ENCODE measurements around the gene RUNX2. TPM values are rescaled to one million over a fixed set of nuclear protein-coding genes. Genes with fewer than 3 reads are reported as not detected.
"Not testable (repeated sequence)": the region's sequence is repeated elsewhere in the genome, so short reads cannot be mapped to it uniquely, and the experiment has no call there.

RUNX2 gene
- total RNA-seq, 1 experiment from 2014 or later, result 9.3 TPM

DNA sequence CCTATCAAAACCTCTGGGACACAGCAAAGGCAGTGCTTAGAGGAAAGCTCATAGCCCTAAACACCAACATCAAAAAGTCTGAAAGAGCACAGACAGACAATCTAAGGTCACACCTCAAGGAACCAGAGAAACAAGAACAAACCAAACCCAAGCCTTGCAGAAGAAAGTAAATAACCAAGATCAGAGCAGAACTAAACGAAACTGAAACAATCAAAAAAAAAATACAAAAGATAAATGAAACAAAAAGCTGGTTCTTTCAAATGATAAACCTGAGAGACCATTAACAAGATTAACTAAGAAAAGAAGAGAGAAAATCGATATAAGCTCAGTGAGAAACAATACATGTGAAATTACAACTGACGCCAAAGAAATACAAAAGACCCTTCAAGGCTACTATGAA lies 34.8 kb upstream of the RUNX2 start:
- Mint-ChIP-seq H3K4me3 (ENCODE audit: unreplicated experiment) (no peak overlapping the region), H3K27me3 (ENCODE audit: insufficient read depth, unreplicated experiment) (no peaks in the 10 kb centered on the region), H3K36me3 (ENCODE audit: insufficient read depth, unreplicated experiment) (no peaks in the 10 kb centered on the region), H3K4me1 (ENCODE audit: insufficient read depth, unreplicated experiment) (no peaks in the 10 kb centered on the region), H3K9me3 (ENCODE audit: unreplicated experiment) (no peaks in the 10 kb centered on the region), H3K27ac (ENCODE audit: low read depth, unreplicated experiment) (no peak overlapping the region)
- no peak for DNase-seq (ENCODE audit: unreplicated experiment)
- no TSS peak for BruUV-seq (replicated peaks)
- ChIA-PET POLR2A (no interaction called here), CTCF (no interaction called here)
- intact Hi-C loops (cut with micrococcal nuclease), result no loop called here
- TF ChIP-seq CTCF (IDR thresholded peaks at IDR 0.05; ENCODE audit: unreplicated experiment), result no peak

DNA sequence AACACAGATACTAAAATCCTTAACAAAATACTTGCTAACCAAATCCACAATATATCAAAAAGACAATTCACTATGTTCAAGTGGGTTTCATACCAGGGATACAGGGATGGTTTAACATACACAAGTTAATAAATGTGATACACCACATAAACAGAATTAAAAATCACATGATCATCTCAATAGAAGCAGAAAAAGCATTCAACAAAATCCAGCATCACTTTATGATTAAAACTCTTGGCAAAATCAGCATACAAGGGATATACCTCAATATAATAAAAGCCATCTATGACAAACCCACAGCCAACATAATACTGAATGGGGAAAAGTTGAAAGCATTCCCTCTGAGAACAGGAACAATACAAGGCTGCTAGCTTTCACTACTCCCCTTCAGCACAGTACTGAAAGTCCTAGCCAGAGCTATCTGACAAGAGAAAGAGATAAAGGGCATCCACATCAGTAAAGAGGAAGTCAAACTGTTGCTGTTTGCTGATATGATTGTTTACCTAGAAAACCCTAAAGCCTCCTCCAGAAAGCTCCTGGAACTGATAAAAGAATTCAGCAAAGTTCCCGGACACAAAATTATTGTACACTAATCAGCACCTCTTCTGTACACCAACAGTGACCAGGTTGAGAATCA lies 33.9 kb upstream of the RUNX2 start:
- H3K27ac Mint-ChIP-seq (ENCODE audit: low read depth, unreplicated experiment); H3K27me3 Mint-ChIP-seq (ENCODE audit: insufficient read depth, unreplicated experiment); POLR2A ChIA-PET; DNase-seq (ENCODE audit: unreplicated experiment); intact Hi-C loops (cut with micrococcal nuclease); H3K36me3 Mint-ChIP-seq (ENCODE audit: insufficient read depth, unreplicated experiment); H3K9me3 Mint-ChIP-seq (ENCODE audit: unreplicated experiment); BruUV-seq (replicated peaks); H3K4me1 Mint-ChIP-seq (ENCODE audit: insufficient read depth, unreplicated experiment); H3K4me3 Mint-ChIP-seq (ENCODE audit: unreplicated experiment); CTCF ChIA-PET: not testable (repeated sequence)

GRCh38 chr6:45297320-45297719 lies 30.8 kb upstream of the RUNX2 start:
- Mint-ChIP-seq H3K4me1 (ENCODE audit: insufficient read depth, unreplicated experiment) (no peaks in the 10 kb centered on the region), H3K4me3 (ENCODE audit: unreplicated experiment) (no peak overlapping the region), H3K9me3 (ENCODE audit: unreplicated experiment) (no peaks in the 10 kb centered on the region), H3K27ac (ENCODE audit: low read depth, unreplicated experiment) (no peak overlapping the region), H3K27me3 (ENCODE audit: insufficient read depth, unreplicated experiment) (no peaks in the 10 kb centered on the region), H3K36me3 (ENCODE audit: insufficient read depth, unreplicated experiment) (no peaks in the 10 kb centered on the region)
- ChIA-PET CTCF (interaction anchor here (0.9 kb wide), 1 partner anchor 984 kb away, joined by 3 read pairs; the partner anchor contains the start of gene AARS2), POLR2A (no interaction called here)
- no TSS peak for BruUV-seq (replicated peaks)
- TF ChIP-seq CTCF (IDR thresholded peaks at IDR 0.05; ENCODE audit: unreplicated experiment), result no peak
- intact Hi-C loops (cut with micrococcal nuclease), result no loop called here
- no peak for DNase-seq (ENCODE audit: unreplicated experiment)

DNA sequence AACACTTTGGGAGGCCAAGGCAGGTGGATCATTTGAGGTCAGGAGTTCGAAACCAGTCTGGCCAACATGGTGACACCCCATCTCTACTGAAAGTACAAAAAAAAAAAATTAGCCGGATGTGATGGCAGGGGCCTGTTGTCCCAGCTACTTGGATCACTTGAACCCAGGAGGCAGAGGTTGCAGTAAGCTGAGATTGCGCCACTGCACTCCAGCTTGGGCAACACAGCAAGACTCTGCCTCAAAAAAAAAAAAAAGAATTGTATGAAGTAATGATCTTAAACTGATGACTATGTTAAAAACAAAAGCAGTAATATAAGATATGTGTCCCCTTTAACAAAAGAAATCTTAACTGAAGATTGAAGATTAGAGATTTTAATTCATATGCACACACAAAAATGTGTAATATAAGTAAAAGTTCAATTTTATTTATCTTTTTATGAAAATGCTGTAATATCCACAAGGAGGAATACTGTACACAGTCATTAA lies 29.0 kb upstream of the RUNX2 start:
- H3K4me3 Mint-ChIP-seq (ENCODE audit: unreplicated experiment), result no peak overlapping the region
- CTCF ChIA-PET, result no interaction called here

More for the DNA sequence above, 29.0 kb upstream of the RUNX2 start:
- Mint-ChIP-seq H3K9me3 (ENCODE audit: unreplicated experiment) (no peaks in the 10 kb centered on the region), H3K27me3 (ENCODE audit: insufficient read depth, unreplicated experiment) (no peaks in the 10 kb centered on the region), H3K4me1 (ENCODE audit: insufficient read depth, unreplicated experiment) (no peaks in the 10 kb centered on the region), H3K27ac (ENCODE audit: low read depth, unreplicated experiment) (no peak overlapping the region), H3K36me3 (ENCODE audit: insufficient read depth, unreplicated experiment) (no peaks in the 10 kb centered on the region)
- intact Hi-C loops (cut with micrococcal nuclease), result no loop called here
- no TSS peak for BruUV-seq (replicated peaks)
- DNase-seq (ENCODE audit: unreplicated experiment), result no peak
- no peak for TF ChIP-seq CTCF (IDR thresholded peaks at IDR 0.05; ENCODE audit: unreplicated experiment)
- POLR2A ChIA-PET, result interaction anchor here (0.6 kb wide), 1 partner anchor 9 kb away, joined by 4 read pairs; no protein-coding TSS in a partner anchor
